GM23338 (cell line): ENCODE measurements around the gene AMIGO1. TPM values are rescaled to one million over a fixed set of nuclear protein-coding genes. Genes with fewer than 3 reads are reported as not detected.

Experiments used
- ATAC-seq: fragments of 200-7000 bp; cut with Tn5 transposase; 3 replicates; pipeline ENCODE4 v1.9.1; 2020
- DNase-seq: peaks from one replicate; pipeline ENCODE4 v3.0.0-alpha.2; 2015; ENCODE audit warnings: low spot score
- H2AFZ ChIP-seq: fragments of 200-600 bp; sonication (generic); 2 replicates; pipeline ENCODE4 v1.8.0; 2016; ENCODE audit warnings: antibody characterized with exemption, mild to moderate bottlenecking, moderate library complexity
- H3F3A ChIP-seq: fragments of 200-600 bp; sonication (generic); replicated peaks from 2 replicates; pipeline ENCODE4 v1.8.0; 2017; ENCODE audit warnings: antibody characterized with exemption, mixed run types, low read depth
- H3K27ac ChIP-seq: fragments of 200-600 bp; sonication (generic); 2 replicates; pipeline ENCODE4 v1.6.1; 2016; ENCODE audit warnings: low read depth
- H3K27me3 ChIP-seq: fragments of 200-600 bp; sonication (generic); 2 replicates; pipeline ENCODE4 v1.8.0; 2016; ENCODE audit warnings: mild to moderate bottlenecking, mixed run types, moderate library complexity; ENCODE audit not compliant: insufficient read depth
- H3K36me3 ChIP-seq: fragments of 200-600 bp; sonication (generic); 2 replicates; pipeline ENCODE4 v1.8.0; 2016; ENCODE audit warnings: mild to moderate bottlenecking; ENCODE audit not compliant: insufficient read depth
- H3K4me1 ChIP-seq: fragments of 200-600 bp; sonication (generic); 2 replicates; pipeline ENCODE4 v1.8.0; 2016; ENCODE audit warnings: mild to moderate bottlenecking, moderate library complexity; ENCODE audit not compliant: insufficient read depth
- H3K4me2 ChIP-seq: fragments of 200-600 bp; sonication (generic); 2 replicates; pipeline ENCODE4 v1.7.1; 2017; ENCODE audit warnings: mixed run types
- H3K4me3 ChIP-seq: fragments of 200-600 bp; sonication (generic); 2 replicates; pipeline ENCODE4 v1.6.1; 2016; ENCODE audit warnings: mixed run types
- H3K79me2 ChIP-seq: fragments of 200-600 bp; sonication (generic); replicated peaks from 2 replicates; pipeline ENCODE4 v1.8.0; 2017; ENCODE audit warnings: mild to moderate bottlenecking; ENCODE audit not compliant: insufficient read depth
- H3K9me2 ChIP-seq: fragments of 200-600 bp; sonication (generic); 2 replicates; pipeline ENCODE4 v1.8.0; 2017; ENCODE audit not compliant: insufficient read depth
- H4K20me1 ChIP-seq: fragments of 200-600 bp; sonication (generic); replicated peaks from 2 replicates; pipeline ENCODE4 v1.8.0; 2017; ENCODE audit warnings: mild to moderate bottlenecking; ENCODE audit not compliant: insufficient read depth
- H3K27ac Mint-ChIP-seq: 2 replicates; pipeline ENCODE4 v1.8.0; 2020; ENCODE audit warnings: inconsistent platforms, mild to moderate bottlenecking, moderate library complexity, mixed read lengths
- H3K27me3 Mint-ChIP-seq: 3 replicates; pipeline ENCODE4 v1.8.0; 2022; ENCODE audit warnings: low read depth, mild to moderate bottlenecking, moderate library complexity, mixed read lengths, inconsistent platforms; ENCODE audit not compliant: insufficient read depth, poor library complexity
- H3K36me3 Mint-ChIP-seq: 3 replicates; pipeline ENCODE4 v1.8.0; 2021; ENCODE audit warnings: low read depth, mild to moderate bottlenecking, inconsistent platforms, moderate library complexity, mixed read lengths
- H3K4me1 Mint-ChIP-seq: 3 replicates; pipeline ENCODE4 v1.8.0; 2020; ENCODE audit warnings: mild to moderate bottlenecking, inconsistent platforms, mixed read lengths
- H3K4me3 Mint-ChIP-seq: 3 replicates; pipeline ENCODE4 v1.8.0; 2021; ENCODE audit warnings: moderate library complexity, mild to moderate bottlenecking, inconsistent platforms, mixed read lengths
- H3K9me3 Mint-ChIP-seq: 3 replicates; pipeline ENCODE4 v1.8.0; 2020; ENCODE audit warnings: moderate library complexity, mild to moderate bottlenecking, inconsistent platforms, mixed read lengths
- CREB1 ChIP-seq: fragments of 250-450 bp; sonication (Bioruptor Pico); IDR thresholded peaks from 2 replicates; pipeline ENCODE4 v1.5.0; 2020; ENCODE audit warnings: low read depth, mild to moderate bottlenecking, moderate library complexity
- EZH2 ChIP-seq: fragments of 200-600 bp; sonication (generic); IDR thresholded peaks from one replicate; pipeline ENCODE4 v1.8.0; 2017; ENCODE audit warnings: antibody characterized with exemption, mild to moderate bottlenecking, low read depth; ENCODE audit not compliant: unreplicated experiment
- EZH2phosphoT487 ChIP-seq: fragments of 200-600 bp; sonication (generic); IDR thresholded peaks from one replicate; pipeline ENCODE4 v1.8.1; 2018; ENCODE audit warnings: antibody characterized with exemption; ENCODE audit not compliant: unreplicated experiment
- JUNB ChIP-seq: IDR thresholded peaks from one replicate; pipeline ENCODE4 v1.6.1; 2016; ENCODE audit warnings: antibody characterized with exemption; ENCODE audit not compliant: unreplicated experiment
- NANOG ChIP-seq: IDR thresholded peaks from 2 replicates; pipeline ENCODE4 v1.6.1; 2016; ENCODE audit warnings: antibody characterized with exemption, borderline replicate concordance
- STAT1 ChIP-seq: IDR thresholded peaks from one replicate; pipeline ENCODE4 v1.6.1; 2016; ENCODE audit warnings: antibody characterized with exemption; ENCODE audit not compliant: unreplicated experiment
- ZNF114 ChIP-seq: fragments of 250-450 bp; sonication (Bioruptor Pico); IDR thresholded peaks from 2 replicates; pipeline ENCODE4 v1.5.0; 2020; ENCODE audit warnings: mild to moderate bottlenecking, moderate library complexity
- ZNF331 ChIP-seq: fragments of 250-450 bp; sonication (Bioruptor Pico); IDR thresholded peaks from 2 replicates; pipeline ENCODE4 v1.5.0; 2020; ENCODE audit warnings: low read depth, mild to moderate bottlenecking, moderate library complexity
- polyA plus RNA-seq: library from polyadenylated mRNA; unstranded; fragments of >200 nt; fragmentation: Nextera tagmentation; extraction: Ambion mirVana; gene quantifications from 2 replicates; pipeline ENCODE4 v1.2.1, GENCODE V29; 2016
- total RNA-seq: library from RNA; depleted of rRNA; stranded (reverse); fragments of >200 nt; shearing (Covaris generic); gene quantifications from 2 replicates; pipeline ENCODE4 v1.2.3, GENCODE V29; 2014
- TF ChIP-seq, protein P1 (sequence below): IDR thresholded peaks from 2 replicates; pipeline ENCODE4 v1.6.1; 2016; ENCODE audit warnings: antibody characterized with exemption
- TF ChIP-seq, protein P2 (sequence below): IDR thresholded peaks from one replicate; pipeline ENCODE4 v1.6.1; 2018; ENCODE audit warnings: antibody characterized with exemption; ENCODE audit not compliant: unreplicated experiment
- TF ChIP-seq, protein P3 (sequence below): fragments of 250-450 bp; sonication (Bioruptor Pico); IDR thresholded peaks from 2 replicates; pipeline ENCODE4 v1.5.0; 2020; ENCODE audit warnings: mild to moderate bottlenecking, moderate library complexity

The AMIGO1 gene
- total and polyA plus RNA-seq, 2 experiments from 2014 or later: 0.53 to 3.8 TPM

DNA sequence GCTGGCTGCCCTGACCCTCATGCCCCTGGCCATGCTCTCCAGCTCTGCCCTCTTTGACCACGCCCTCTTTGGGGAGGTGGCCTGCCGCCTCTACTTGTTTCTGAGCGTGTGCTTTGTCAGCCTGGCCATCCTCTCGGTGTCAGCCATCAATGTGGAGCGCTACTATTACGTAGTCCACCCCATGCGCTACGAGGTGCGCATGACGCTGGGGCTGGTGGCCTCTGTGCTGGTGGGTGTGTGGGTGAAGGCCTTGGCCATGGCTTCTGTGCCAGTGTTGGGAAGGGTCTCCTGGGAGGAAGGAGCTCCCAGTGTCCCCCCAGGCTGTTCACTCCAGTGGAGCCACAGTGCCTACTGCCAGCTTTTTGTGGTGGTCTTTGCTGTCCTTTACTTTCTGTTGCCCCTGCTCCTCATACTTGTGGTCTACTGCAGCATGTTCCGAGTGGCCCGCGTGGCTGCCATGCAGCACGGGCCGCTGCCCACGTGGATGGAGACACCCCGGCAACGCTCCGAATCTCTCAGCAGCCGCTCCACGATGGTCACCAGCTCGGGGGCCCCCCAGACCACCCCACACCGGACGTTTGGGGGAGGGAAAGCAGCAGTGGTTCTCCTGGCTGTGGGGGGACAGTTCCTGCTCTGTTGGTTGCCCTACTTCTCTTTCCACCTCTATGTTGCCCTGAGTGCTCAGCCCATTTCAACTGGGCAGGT, 33.9 kb upstream of the AMIGO1 start:
- H4K20me1 ChIP-seq: no peaks in the 10 kb centered on the region
- H3K27ac Mint-ChIP-seq: no peak overlapping the region; the same call in 1 of the 2 replicates
- peaks cover 6% of the 10 kb centered on the region for H3K27me3 Mint-ChIP-seq
- TF ChIP-seq ZNF331 (CRISPR knock-in tag) (no peak), EZH2 (no peak), ZNF114 (CRISPR knock-in tag) (no peak), CREB1 (CRISPR knock-in tag) (no peak), JUNB (no peak), STAT1 (no peak), NANOG (no peak), EZH2phosphoT487 (no peak)
- TF ChIP-seq, protein P1, sequence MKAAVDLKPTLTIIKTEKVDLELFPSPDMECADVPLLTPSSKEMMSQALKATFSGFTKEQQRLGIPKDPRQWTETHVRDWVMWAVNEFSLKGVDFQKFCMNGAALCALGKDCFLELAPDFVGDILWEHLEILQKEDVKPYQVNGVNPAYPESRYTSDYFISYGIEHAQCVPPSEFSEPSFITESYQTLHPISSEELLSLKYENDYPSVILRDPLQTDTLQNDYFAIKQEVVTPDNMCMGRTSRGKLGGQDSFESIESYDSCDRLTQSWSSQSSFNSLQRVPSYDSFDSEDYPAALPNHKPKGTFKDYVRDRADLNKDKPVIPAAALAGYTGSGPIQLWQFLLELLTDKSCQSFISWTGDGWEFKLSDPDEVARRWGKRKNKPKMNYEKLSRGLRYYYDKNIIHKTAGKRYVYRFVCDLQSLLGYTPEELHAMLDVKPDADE: no peak
- TF ChIP-seq, protein P2, sequence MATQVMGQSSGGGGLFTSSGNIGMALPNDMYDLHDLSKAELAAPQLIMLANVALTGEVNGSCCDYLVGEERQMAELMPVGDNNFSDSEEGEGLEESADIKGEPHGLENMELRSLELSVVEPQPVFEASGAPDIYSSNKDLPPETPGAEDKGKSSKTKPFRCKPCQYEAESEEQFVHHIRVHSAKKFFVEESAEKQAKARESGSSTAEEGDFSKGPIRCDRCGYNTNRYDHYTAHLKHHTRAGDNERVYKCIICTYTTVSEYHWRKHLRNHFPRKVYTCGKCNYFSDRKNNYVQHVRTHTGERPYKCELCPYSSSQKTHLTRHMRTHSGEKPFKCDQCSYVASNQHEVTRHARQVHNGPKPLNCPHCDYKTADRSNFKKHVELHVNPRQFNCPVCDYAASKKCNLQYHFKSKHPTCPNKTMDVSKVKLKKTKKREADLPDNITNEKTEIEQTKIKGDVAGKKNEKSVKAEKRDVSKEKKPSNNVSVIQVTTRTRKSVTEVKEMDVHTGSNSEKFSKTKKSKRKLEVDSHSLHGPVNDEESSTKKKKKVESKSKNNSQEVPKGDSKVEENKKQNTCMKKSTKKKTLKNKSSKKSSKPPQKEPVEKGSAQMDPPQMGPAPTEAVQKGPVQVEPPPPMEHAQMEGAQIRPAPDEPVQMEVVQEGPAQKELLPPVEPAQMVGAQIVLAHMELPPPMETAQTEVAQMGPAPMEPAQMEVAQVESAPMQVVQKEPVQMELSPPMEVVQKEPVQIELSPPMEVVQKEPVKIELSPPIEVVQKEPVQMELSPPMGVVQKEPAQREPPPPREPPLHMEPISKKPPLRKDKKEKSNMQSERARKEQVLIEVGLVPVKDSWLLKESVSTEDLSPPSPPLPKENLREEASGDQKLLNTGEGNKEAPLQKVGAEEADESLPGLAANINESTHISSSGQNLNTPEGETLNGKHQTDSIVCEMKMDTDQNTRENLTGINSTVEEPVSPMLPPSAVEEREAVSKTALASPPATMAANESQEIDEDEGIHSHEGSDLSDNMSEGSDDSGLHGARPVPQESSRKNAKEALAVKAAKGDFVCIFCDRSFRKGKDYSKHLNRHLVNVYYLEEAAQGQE: no peak
- H3K4me3 Mint-ChIP-seq: no peak overlapping the region
- no peak overlapping the region for H2AFZ ChIP-seq
- H3F3A ChIP-seq: no peaks in the 10 kb centered on the region
- H3K4me1 ChIP-seq: peaks cover 7% of the 10 kb centered on the region; the same call in 1 of the 2 replicates
- no peaks in the 10 kb centered on the region for H3K9me3 Mint-ChIP-seq
- H3K27ac ChIP-seq: no peak overlapping the region
- H3K4me1 Mint-ChIP-seq: peaks cover 24% of the 10 kb centered on the region
- no peaks in the 10 kb centered on the region for H3K36me3 Mint-ChIP-seq
- no peak overlapping the region for H3K4me3 ChIP-seq
- no peak overlapping the region for H3K4me2 ChIP-seq
- no peaks in the 10 kb centered on the region for H3K9me2 ChIP-seq
- no peak for DNase-seq
- H3K36me3 ChIP-seq: no peaks in the 10 kb centered on the region
- H3K27me3 ChIP-seq: no peaks in the 10 kb centered on the region
- H3K79me2 ChIP-seq: peaks cover 5% of the 10 kb centered on the region; the same call in 1 of the 2 replicates
- no peak for ATAC-seq

DNA sequence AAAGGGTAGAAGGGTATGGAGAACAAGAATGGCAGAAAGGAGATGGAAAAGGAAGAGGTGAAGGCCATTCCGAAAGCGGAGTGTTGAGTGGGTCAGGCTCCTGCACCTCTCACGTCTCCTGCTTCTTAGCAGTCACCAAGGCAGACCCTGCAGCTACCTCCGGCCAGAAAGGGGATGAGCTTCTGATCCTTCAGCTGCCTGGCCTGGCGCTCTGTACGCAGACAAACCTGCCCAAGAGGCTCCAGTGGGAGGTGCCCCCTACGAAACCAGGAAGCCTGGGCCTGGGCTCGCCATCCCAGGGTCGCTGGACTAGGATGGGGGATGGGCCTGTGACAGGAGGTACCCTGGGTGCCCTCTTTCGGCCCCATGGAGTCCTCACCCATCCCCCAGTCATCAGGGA, 33.1 kb upstream of the AMIGO1 start:
- H3K4me3 ChIP-seq: no peak overlapping the region
- H3K4me2 ChIP-seq: no peak overlapping the region
- no peak overlapping the region for H3K4me3 Mint-ChIP-seq
- no peaks in the 10 kb centered on the region for H3F3A ChIP-seq
- peaks cover 7% of the 10 kb centered on the region; the same call in 1 of the 2 replicates for H3K4me1 ChIP-seq
- no peak overlapping the region for H3K27ac Mint-ChIP-seq
- H3K36me3 Mint-ChIP-seq: no peaks in the 10 kb centered on the region
- peaks cover 5% of the 10 kb centered on the region; the same call in 1 of the 2 replicates for H3K79me2 ChIP-seq
- no peaks in the 10 kb centered on the region for H3K9me2 ChIP-seq
- DNase-seq: no peak
- H3K36me3 ChIP-seq: no peaks in the 10 kb centered on the region
- H3K27me3 Mint-ChIP-seq: peaks cover 2% of the 10 kb centered on the region
- peaks cover 22% of the 10 kb centered on the region for H3K4me1 Mint-ChIP-seq
- H2AFZ ChIP-seq: no peak overlapping the region
- ATAC-seq: no peak
- H3K27ac ChIP-seq: no peak overlapping the region
- H4K20me1 ChIP-seq: no peaks in the 10 kb centered on the region
- no peaks in the 10 kb centered on the region for H3K27me3 ChIP-seq
- no peaks in the 10 kb centered on the region for H3K9me3 Mint-ChIP-seq
- TF ChIP-seq, protein P3, sequence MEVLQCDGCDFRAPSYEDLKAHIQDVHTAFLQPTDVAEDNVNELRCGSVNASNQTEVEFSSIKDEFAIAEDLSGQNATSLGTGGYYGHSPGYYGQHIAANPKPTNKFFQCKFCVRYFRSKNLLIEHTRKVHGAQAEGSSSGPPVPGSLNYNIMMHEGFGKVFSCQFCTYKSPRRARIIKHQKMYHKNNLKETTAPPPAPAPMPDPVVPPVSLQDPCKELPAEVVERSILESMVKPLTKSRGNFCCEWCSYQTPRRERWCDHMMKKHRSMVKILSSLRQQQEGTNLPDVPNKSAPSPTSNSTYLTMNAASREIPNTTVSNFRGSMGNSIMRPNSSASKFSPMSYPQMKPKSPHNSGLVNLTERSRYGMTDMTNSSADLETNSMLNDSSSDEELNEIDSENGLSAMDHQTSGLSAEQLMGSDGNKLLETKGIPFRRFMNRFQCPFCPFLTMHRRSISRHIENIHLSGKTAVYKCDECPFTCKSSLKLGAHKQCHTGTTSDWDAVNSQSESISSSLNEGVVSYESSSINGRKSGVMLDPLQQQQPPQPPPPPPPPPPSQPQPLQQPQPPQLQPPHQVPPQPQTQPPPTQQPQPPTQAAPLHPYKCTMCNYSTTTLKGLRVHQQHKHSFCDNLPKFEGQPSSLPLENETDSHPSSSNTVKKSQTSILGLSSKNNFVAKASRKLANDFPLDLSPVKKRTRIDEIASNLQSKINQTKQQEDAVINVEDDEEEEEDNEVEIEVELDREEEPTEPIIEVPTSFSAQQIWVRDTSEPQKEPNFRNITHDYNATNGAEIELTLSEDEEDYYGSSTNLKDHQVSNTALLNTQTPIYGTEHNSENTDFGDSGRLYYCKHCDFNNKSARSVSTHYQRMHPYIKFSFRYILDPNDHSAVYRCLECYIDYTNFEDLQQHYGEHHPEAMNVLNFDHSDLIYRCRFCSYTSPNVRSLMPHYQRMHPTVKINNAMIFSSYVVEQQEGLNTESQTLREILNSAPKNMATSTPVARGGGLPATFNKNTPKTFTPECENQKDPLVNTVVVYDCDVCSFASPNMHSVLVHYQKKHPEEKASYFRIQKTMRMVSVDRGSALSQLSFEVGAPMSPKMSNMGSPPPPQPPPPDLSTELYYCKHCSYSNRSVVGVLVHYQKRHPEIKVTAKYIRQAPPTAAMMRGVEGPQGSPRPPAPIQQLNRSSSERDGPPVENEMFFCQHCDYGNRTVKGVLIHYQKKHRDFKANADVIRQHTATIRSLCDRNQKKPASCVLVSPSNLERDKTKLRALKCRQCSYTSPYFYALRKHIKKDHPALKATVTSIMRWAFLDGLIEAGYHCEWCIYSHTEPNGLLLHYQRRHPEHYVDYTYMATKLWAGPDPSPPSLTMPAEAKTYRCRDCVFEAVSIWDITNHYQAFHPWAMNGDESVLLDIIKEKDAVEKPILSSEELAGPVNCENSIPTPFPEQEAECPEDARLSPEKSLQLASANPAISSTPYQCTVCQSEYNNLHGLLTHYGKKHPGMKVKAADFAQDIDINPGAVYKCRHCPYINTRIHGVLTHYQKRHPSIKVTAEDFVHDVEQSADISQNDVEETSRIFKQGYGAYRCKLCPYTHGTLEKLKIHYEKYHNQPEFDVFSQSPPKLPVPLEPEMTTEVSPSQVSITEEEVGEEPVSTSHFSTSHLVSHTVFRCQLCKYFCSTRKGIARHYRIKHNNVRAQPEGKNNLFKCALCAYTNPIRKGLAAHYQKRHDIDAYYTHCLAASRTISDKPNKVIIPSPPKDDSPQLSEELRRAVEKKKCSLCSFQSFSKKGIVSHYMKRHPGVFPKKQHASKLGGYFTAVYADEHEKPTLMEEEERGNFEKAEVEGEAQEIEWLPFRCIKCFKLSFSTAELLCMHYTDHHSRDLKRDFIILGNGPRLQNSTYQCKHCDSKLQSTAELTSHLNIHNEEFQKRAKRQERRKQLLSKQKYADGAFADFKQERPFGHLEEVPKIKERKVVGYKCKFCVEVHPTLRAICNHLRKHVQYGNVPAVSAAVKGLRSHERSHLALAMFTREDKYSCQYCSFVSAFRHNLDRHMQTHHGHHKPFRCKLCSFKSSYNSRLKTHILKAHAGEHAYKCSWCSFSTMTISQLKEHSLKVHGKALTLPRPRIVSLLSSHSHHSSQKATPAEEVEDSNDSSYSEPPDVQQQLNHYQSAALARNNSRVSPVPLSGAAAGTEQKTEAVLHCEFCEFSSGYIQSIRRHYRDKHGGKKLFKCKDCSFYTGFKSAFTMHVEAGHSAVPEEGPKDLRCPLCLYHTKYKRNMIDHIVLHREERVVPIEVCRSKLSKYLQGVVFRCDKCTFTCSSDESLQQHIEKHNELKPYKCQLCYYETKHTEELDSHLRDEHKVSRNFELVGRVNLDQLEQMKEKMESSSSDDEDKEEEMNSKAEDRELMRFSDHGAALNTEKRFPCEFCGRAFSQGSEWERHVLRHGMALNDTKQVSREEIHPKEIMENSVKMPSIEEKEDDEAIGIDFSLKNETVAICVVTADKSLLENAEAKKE (CRISPR knock-in tag): no peak
- TF ChIP-seq ZNF331 (CRISPR knock-in tag) (no peak), EZH2 (no peak)
